GM19023 (cell line): ENCODE results near the gene SEPTIN7.
A peak's percentile ranks its signal among the peaks of the same experiment; 100 is the strongest.
"Not testable (repeated sequence)": the region's sequence is repeated elsewhere in the genome, so short reads cannot be mapped to it uniquely, and the experiment has no call there.

Source experiments
- ATAC-seq: cut with Tn5 transposase; IDR thresholded peaks from one replicate; pipeline ENCODE4 v1.9.1; 2021; ENCODE audit warnings: mild to moderate bottlenecking, moderate library complexity; ENCODE audit not compliant: unreplicated experiment

The SEPTIN7 gene

GRCh38 chr7:35800718-35801391 lies at the start of gene SEPTIN7:
Gene SEPTIN7, plus strand, starts transcription at chr7:35801057. Its CDS starts 153 bp downstream, at chr7:35801210.
- ATAC-seq, result peak; percentile 85

- ATAC-seq, result no peak
These were observed 48.1 kb upstream of the SEPTIN7 start for GRCh38 chr7:35752742-35753141.

- ATAC-seq, result no peak
These were observed 46.9 kb upstream of the SEPTIN7 start for GRCh38 chr7:35753761-35754603.

- ATAC-seq, result no peak
These were observed 46.1 kb upstream of the SEPTIN7 start for GRCh38 chr7:35754741-35755140.

GRCh38 chr7:35755711-35756110 lies 45.1 kb upstream of the SEPTIN7 start:
- ATAC-seq, result no peak

GRCh38 chr7:35756453-35756852 lies 44.4 kb upstream of the SEPTIN7 start:
- not testable (repeated sequence) for ATAC-seq

GRCh38 chr7:35757574-35757973 lies 43.3 kb upstream of the SEPTIN7 start:
- no peak for ATAC-seq

- ATAC-seq, result no peak
These were observed 42.4 kb upstream of the SEPTIN7 start for GRCh38 chr7:35758421-35758820.

- ATAC-seq, result no peak
These were observed 40.6 kb upstream of the SEPTIN7 start for GRCh38 chr7:35760143-35760745.

- no peak for ATAC-seq
These were observed 38.8 kb upstream of the SEPTIN7 start for GRCh38 chr7:35761871-35762677.

GRCh38 chr7:35762781-35763180 lies 38.1 kb upstream of the SEPTIN7 start:
- no peak for ATAC-seq

- ATAC-seq, result no peak
These were observed 32.5 kb upstream of the SEPTIN7 start for GRCh38 chr7:35768346-35768745.

- no peak for ATAC-seq
These were observed 29.1 kb upstream of the SEPTIN7 start for GRCh38 chr7:35771776-35772175.

GRCh38 chr7:35773994-35774393 lies 26.9 kb upstream of the SEPTIN7 start:
- no peak for ATAC-seq

- no peak for ATAC-seq
These were observed 24.2 kb upstream of the SEPTIN7 start for GRCh38 chr7:35776686-35777085.

- ATAC-seq, result no peak
These were observed 23.7 kb upstream of the SEPTIN7 start for GRCh38 chr7:35777121-35777520.

- ATAC-seq, result no peak
These were observed 20.8 kb upstream of the SEPTIN7 start for GRCh38 chr7:35780070-35780469.

GRCh38 chr7:35781200-35781701 lies 19.6 kb upstream of the SEPTIN7 start:
- no peak for ATAC-seq

- no peak for ATAC-seq
These were observed 18.9 kb upstream of the SEPTIN7 start for GRCh38 chr7:35781767-35782515.

GRCh38 chr7:35784332-35784731 lies 16.5 kb upstream of the SEPTIN7 start:
- ATAC-seq, result no peak
